H9 (cell line): ENCODE results near the gene TMEM115. TPM values are rescaled to one million over a fixed set of nuclear protein-coding genes. Genes with fewer than 3 reads are reported as not detected.

Experiments
- DNase-seq: peaks from one replicate; pipeline ENCODE4 v3.0.0-alpha.2; 2017
- H2AFZ ChIP-seq: one replicate; pipeline ENCODE4 v1.6.1; 2013; ENCODE audit warnings: mild to moderate bottlenecking, low read length, control low read depth, moderate library complexity
- H2AK5ac ChIP-seq: 2 replicates; pipeline ENCODE4 v1.6.1; 2013; ENCODE audit warnings: low read length, control low read depth, mixed read lengths; ENCODE audit not compliant: insufficient read length
- H2BK120ac ChIP-seq: one replicate; pipeline ENCODE4 v1.6.1; 2013; ENCODE audit warnings: low read depth, mild to moderate bottlenecking, low read length, control low read depth, inconsistent platforms; ENCODE audit not compliant: poor library complexity, severe bottlenecking
- H2BK12ac ChIP-seq: 2 replicates; pipeline ENCODE4 v1.6.1; 2013; ENCODE audit warnings: low read length, control low read depth, mixed read lengths, low read depth; ENCODE audit not compliant: insufficient read length
- H2BK15ac ChIP-seq: 2 replicates; pipeline ENCODE4 v1.6.1; 2013; ENCODE audit warnings: low read depth, low read length, control low read depth
- H2BK20ac ChIP-seq: one replicate; pipeline ENCODE4 v1.6.1; 2013; ENCODE audit warnings: low read depth, mild to moderate bottlenecking, low read length, control low read depth, inconsistent platforms; ENCODE audit not compliant: poor library complexity, severe bottlenecking
- H2BK5ac ChIP-seq: 2 replicates; pipeline ENCODE4 v1.6.1; 2013; ENCODE audit warnings: low read length, control low read depth, mixed read lengths; ENCODE audit not compliant: insufficient read length
- H3K14ac ChIP-seq: 2 replicates; pipeline ENCODE4 v1.6.1; 2013; ENCODE audit warnings: low read length, control low read depth; ENCODE audit not compliant: insufficient read depth
- H3K18ac ChIP-seq: 2 replicates; pipeline ENCODE4 v1.6.1; 2013; ENCODE audit warnings: low read depth, mild to moderate bottlenecking, mixed read lengths, low read length, control low read depth; ENCODE audit not compliant: insufficient read length
- H3K23ac ChIP-seq: 2 replicates; pipeline ENCODE4 v1.6.1; 2013; ENCODE audit warnings: low read length, control low read depth, mixed read lengths, low read depth; ENCODE audit not compliant: insufficient read length
- H3K23me2 ChIP-seq: 2 replicates; pipeline ENCODE4 v1.6.1; 2013; ENCODE audit warnings: low read depth, mild to moderate bottlenecking, mixed read lengths, low read length, control low read depth; ENCODE audit not compliant: insufficient read length, poor library complexity, severe bottlenecking
- H3K27ac ChIP-seq: 2 replicates; pipeline ENCODE4 v1.5.1; 2013; ENCODE audit warnings: low read length, control low read depth, mixed read lengths, low read depth; ENCODE audit not compliant: insufficient read length
- H3K27me3 ChIP-seq: 2 replicates; pipeline ENCODE4 v1.6.1; 2013; ENCODE audit warnings: low read length, control low read depth, inconsistent platforms; ENCODE audit not compliant: insufficient read depth
- H3K4ac ChIP-seq: 2 replicates; pipeline ENCODE4 v1.6.1; 2013; ENCODE audit warnings: low read depth, mild to moderate bottlenecking, control low read depth, inconsistent platforms, low read length, moderate library complexity
- H3K4me1 ChIP-seq: 2 replicates; pipeline ENCODE4 v1.6.1; 2013; ENCODE audit warnings: low read length, control low read depth, inconsistent platforms; ENCODE audit not compliant: insufficient read depth
- H3K4me2 ChIP-seq: 2 replicates; pipeline ENCODE4 v1.6.1; 2013; ENCODE audit warnings: low read length, control low read depth, mixed read lengths; ENCODE audit not compliant: insufficient read length, insufficient read depth
- H3K56ac ChIP-seq: 2 replicates; pipeline ENCODE4 v1.6.1; 2013; ENCODE audit warnings: low read depth, mild to moderate bottlenecking, mixed read lengths, low read length, control low read depth; ENCODE audit not compliant: insufficient read length
- H3K79me1 ChIP-seq: 2 replicates; pipeline ENCODE4 v1.6.1; 2013; ENCODE audit warnings: low read depth, mild to moderate bottlenecking, moderate library complexity, low read length, control low read depth, inconsistent platforms; ENCODE audit not compliant: insufficient read depth, poor library complexity, severe bottlenecking
- H3K79me2 ChIP-seq: 2 replicates; pipeline ENCODE4 v1.6.1; 2013; ENCODE audit warnings: low read length, control low read depth, inconsistent platforms; ENCODE audit not compliant: insufficient read depth
- H3K9ac ChIP-seq: 2 replicates; pipeline ENCODE4 v1.6.1; 2013; ENCODE audit warnings: low read length, control low read depth, mixed read lengths; ENCODE audit not compliant: insufficient read length; ENCODE audit errors: extremely low read depth
- H3K9me3 ChIP-seq: one replicate; pipeline ENCODE4 v1.6.1; 2013; ENCODE audit warnings: low read depth, low read length, inconsistent platforms; ENCODE audit not compliant: control insufficient read depth
- H3T11ph ChIP-seq: one replicate; pipeline ENCODE4 v1.6.1; 2013; ENCODE audit warnings: mild to moderate bottlenecking, low read length, control low read depth, inconsistent platforms
- H4K20me1 ChIP-seq: one replicate; pipeline ENCODE4 v1.6.1; 2013; ENCODE audit not compliant: control insufficient read depth, insufficient read length, insufficient read depth
- H4K5ac ChIP-seq: 2 replicates; pipeline ENCODE4 v1.6.1; 2013; ENCODE audit warnings: low read depth, mild to moderate bottlenecking, mixed read lengths, low read length, control low read depth; ENCODE audit not compliant: insufficient read length
- H4K8ac ChIP-seq: replicated peaks from 2 replicates; pipeline ENCODE4 v1.6.1; 2013; ENCODE audit warnings: low read length, control low read depth, mixed read lengths, low read depth; ENCODE audit not compliant: insufficient read length
- H4K91ac ChIP-seq: 2 replicates; pipeline ENCODE4 v1.6.1; 2013; ENCODE audit warnings: low read depth, mild to moderate bottlenecking, moderate library complexity, mixed read lengths, low read length, control low read depth; ENCODE audit not compliant: insufficient read length
- H3K27ac Mint-ChIP-seq, 3 experiments: 2 replicates in 2 of 3; 3 replicates in 1 of 3; pipeline ENCODE4 v1.8.0; 2020 to 2021; ENCODE audit warnings: mixed read lengths in 3 of 3, mild to moderate bottlenecking in 1 of 3, moderate library complexity in 1 of 3
- H3K27me3 Mint-ChIP-seq: 2 replicates; pipeline ENCODE4 v1.8.0; 2021; ENCODE audit warnings: low read depth, mild to moderate bottlenecking, moderate library complexity, mixed read lengths
- H3K36me3 Mint-ChIP-seq, 3 experiments: 2 replicates in 2 of 3; 3 replicates in 1 of 3; pipeline ENCODE4 v1.8.0; 2020 to 2021; ENCODE audit warnings: low read depth in 3 of 3, mixed read lengths in 3 of 3; ENCODE audit not compliant: insufficient read depth in 1 of 3
- H3K4me1 Mint-ChIP-seq, 2 experiments: 2 replicates each; pipeline ENCODE4 v1.8.0; 2020; ENCODE audit warnings: mixed read lengths in 2 of 2
- H3K4me3 Mint-ChIP-seq, 2 experiments: 2 replicates in 1 of 2; 3 replicates in 1 of 2; pipeline ENCODE4 v1.8.0; 2020 to 2021; ENCODE audit warnings: mild to moderate bottlenecking in 2 of 2, mixed read lengths in 2 of 2, moderate library complexity in 1 of 2
- H3K9me3 Mint-ChIP-seq, 2 experiments: 2 replicates in 1 of 2; 3 replicates in 1 of 2; pipeline ENCODE4 v1.8.0; 2020; ENCODE audit warnings: mild to moderate bottlenecking in 2 of 2, mixed read lengths in 2 of 2, moderate library complexity in 1 of 2
- CTCF ChIP-seq: fragments of 200-600 bp; sonication (generic); conservative IDR thresholded peaks from 3 replicates; pipeline ENCODE4 v1.8.0; 2021; ENCODE audit warnings: antibody characterized with exemption, mild to moderate bottlenecking
- WGBS: extraction: QIAGEN DNeasy Blood & Tissue Kit; methylation state at CpG from one replicate; pipeline ENCODE4 v1.1.7; 2013; ENCODE audit warnings: missing lambda C conversion rate, low lambda C conversion rate, mixed read lengths; ENCODE audit not compliant: insufficient read length; ENCODE audit errors: extremely low coverage; 5-methylcytosine and 5-hydroxymethylcytosine counted together
- total RNA-seq: library from RNA; stranded (reverse); gene quantifications from 2 replicates; pipeline ENCODE4 v1.2.1, GENCODE V29; 2021

TMEM115 gene
- total RNA-seq, 1 experiment from 2014 or later: 32.3 TPM

- peaks cover 11 to 38% of the 10 kb centered on the region in 2 experiments; a peak in 3 of 4 replicates for H3K4me1 Mint-ChIP-seq
- Histone ChIP-seq H3K27me3 (no peaks in the 10 kb centered on the region), H3K23me2 (no peaks in the 10 kb centered on the region), H2AK5ac (no peak overlapping the region), H3K4me1 (no peaks in the 10 kb centered on the region), H3K14ac (no peak overlapping the region), H3T11ph (no peak overlapping the region), H4K20me1 (peaks cover 2% of the 10 kb centered on the region), H4K8ac (no peak overlapping the region), H2BK120ac (no peak overlapping the region), H3K79me1 (no peaks in the 10 kb centered on the region), H2AFZ (no peak overlapping the region), H3K56ac (no peak overlapping the region), H3K79me2 (no peaks in the 10 kb centered on the region), H3K27ac (no peak overlapping the region), H3K4ac (no peak overlapping the region), H3K9me3 (no peaks in the 10 kb centered on the region), H4K5ac (no peak overlapping the region), H2BK20ac (no peak overlapping the region), H2BK15ac (no peak overlapping the region), H2BK5ac (no peak overlapping the region), H3K4me2 (no peak overlapping the region), H2BK12ac (no peak overlapping the region), H3K23ac (no peak overlapping the region), H4K91ac (no peak overlapping the region), H3K9ac (no peak overlapping the region), H3K18ac (no peak overlapping the region)
- H3K9me3 Mint-ChIP-seq: no peaks in the 10 kb centered on the region
- TF ChIP-seq CTCF: peak; percentile 44
- WGBS: no CpG with 5 or more reads among the region's 6 CpGs
- peaks cover 0 to 4% (median 0%) of the 10 kb centered on the region in 3 experiments; a peak in 1 of 7 replicates for H3K36me3 Mint-ChIP-seq
- H3K27ac Mint-ChIP-seq: no peak overlapping the region; a peak in 1 of 7 replicates
- H3K4me3 Mint-ChIP-seq: no peak overlapping the region
- peaks cover 3% of the 10 kb centered on the region for H3K27me3 Mint-ChIP-seq
- DNase-seq: no peak
These were observed 18.7 kb upstream of the TMEM115 start for GRCh38 chr3:50378024-50378423.
